ENCODE results near the gene EPS8L3. TPM values are rescaled to one million over a fixed set of nuclear protein-coding genes. Genes with fewer than 3 reads are reported as not detected.

The EPS8L3 gene
- total and polyA plus RNA-seq, 9 of the 15 experiments (the other 6 are each of a cell fraction or from before 2014, with no cell fraction given), result 0.09 to 0.42 (median 0.14) TPM; not detected in 5

DNA sequence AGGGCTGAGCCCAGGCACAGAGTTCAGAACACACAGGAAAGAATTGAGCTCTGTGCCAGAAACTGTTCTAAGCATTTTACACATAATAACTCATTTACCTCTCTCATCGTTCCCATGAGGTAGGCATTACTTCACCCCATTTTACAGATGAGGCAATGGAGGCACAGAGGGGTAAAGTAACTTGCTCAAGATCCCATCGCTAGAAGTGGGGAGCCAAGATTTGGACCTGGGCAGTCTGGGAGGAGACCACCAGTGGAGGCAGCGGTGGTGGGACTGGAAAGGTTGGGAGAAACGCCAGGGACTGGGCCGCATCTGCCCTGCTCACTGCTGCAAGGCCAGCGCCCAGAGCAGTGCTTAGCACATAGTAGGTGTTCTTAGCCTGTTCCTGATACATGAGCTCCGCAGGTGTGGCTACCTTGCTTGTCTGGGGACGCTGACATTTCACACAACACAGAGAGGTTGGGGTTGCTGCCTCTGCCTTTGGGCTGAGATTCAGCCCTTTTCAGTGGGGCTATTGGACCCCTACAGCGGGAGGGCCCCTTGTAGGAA, 27.8 kb upstream of the EPS8L3 start (continued):
- TF ChIP-seq RCOR1 (IDR thresholded peaks at IDR 0.05; ENCODE audit: borderline replicate concordance in 1 of 2, low read depth in 2 of 2, low read length in 2 of 2), result 0 out of 4 replicates have a peak, but pooled peaks of 1 of the 2 experiments have one; percentile 23
- no peak for TF ChIP-seq IRF9 (tag; IDR thresholded peaks at IDR 0.05)

DNA sequence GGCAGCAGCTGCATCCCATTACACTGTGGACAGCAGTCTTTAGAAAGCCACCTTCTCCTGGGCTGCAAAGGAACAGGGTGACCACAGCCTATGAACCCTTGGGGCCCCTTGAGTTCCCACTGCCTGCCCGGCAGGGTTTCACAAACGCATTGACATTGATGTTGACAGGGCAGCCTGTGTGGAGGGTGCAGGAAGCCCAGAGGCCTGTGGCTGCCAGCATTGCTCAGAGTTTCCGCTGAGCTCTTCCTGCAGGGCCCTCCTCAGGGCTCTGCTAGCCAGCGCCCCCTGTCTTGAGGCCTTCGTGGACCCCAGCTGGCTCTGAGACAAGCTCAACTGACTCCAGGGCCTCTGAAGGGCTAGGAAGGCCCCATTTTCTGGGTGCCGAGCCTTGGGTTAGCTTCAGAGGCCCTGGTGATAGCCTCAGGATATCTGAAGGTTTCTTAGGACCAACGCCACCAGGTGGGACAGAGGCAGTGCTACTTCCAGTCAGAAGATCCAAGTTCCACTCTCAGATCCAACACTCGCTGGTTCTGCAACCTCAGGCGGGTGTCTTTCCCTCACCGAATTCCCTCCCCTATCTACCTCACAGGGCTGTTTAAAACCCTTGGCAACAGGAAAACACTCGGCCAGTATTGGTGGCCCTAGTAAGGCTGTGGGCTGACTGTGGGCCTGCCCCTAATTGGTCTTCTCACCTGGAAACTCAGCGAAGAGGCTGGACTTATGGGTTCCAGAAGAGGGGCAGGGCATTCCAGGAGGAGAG, 27.2 kb upstream of the EPS8L3 start:
- DNase-seq (ENCODE audit: extremely low read depth in 1 of 4, low spot score in 3 of 4) (peak; percentile 66 to 80 (median 74)), ATAC-seq (peak; percentile 62), FAIRE-seq (peak; percentile 51)
- no peak overlapping the region for H3K4me3 ChIP-seq
- 59% methylated on average over 12 of the region's 12 CpGs for WGBS (ENCODE audit: insufficient coverage, low coverage, missing lambda C conversion rate)
- in situ Hi-C loops (cut with MboI) (no loop called here), intact Hi-C loops (cut with micrococcal nuclease) (loop anchor here (5.0 kb wide), 1 partner anchor 126 kb away; no protein-coding TSS in a partner anchor)
- no peaks in the 10 kb centered on the region for H3K9me3 ChIP-seq (replicated peaks; ENCODE audit: control insufficient read depth, insufficient read depth, low read depth, low read length)
- H3K4me1 ChIP-seq (replicated peaks in 1 of 2; ENCODE audit: control insufficient read depth in 2 of 2, insufficient read depth in 2 of 2, low read length in 2 of 2), result peaks cover 65 to 66% of the 10 kb centered on the region in 2 experiments
- peak overlapping the region; percentile 80 for H2AFZ ChIP-seq (ENCODE audit: low read depth, low read length)
- H3K27ac ChIP-seq (ENCODE audit: extremely low read depth, low read depth, low read length), result peak overlapping the region; percentile 26; the same call in 2 of the 3 replicates
- H3K79me2 ChIP-seq (ENCODE audit: control insufficient read depth, insufficient read depth, low read length), result no peaks in the 10 kb centered on the region
- H3K4me2 ChIP-seq (ENCODE audit: insufficient read depth, low read length), result no peak overlapping the region
- H3K9me1 ChIP-seq (ENCODE audit: control insufficient read depth, insufficient read depth, low read length), result no peaks in the 10 kb centered on the region
- H3K9ac ChIP-seq (ENCODE audit: insufficient read depth in 1 of 2, low read depth in 2 of 2, low read length in 2 of 2), result peak overlapping the region; percentile 20 to 64
- ChIA-PET CTCF (ENCODE audit: low intra/inter-chr PET ratio) (interaction anchor here (0.6 to 1.3 kb wide), 4 partner anchors 128 to 193 kb away, joined by 3 to 4 read pairs (median 4); partner anchors contain the start of gene AHCYL1), POLR2A (interaction anchor here (0.5 to 1.7 kb wide), 11 partner anchors 9 to 270 kb away, joined by 3 to 8 read pairs (median 3); partner anchors contain the start of genes AHCYL1 and STRIP1)
- no TSS peak for BruUV-seq (replicated peaks)
- H3K27me3 ChIP-seq (ENCODE audit: control insufficient read depth in 2 of 2, insufficient read depth in 2 of 2, low read length in 2 of 2), result no peaks in the 10 kb centered on the region
- H4K20me1 ChIP-seq (replicated peaks; ENCODE audit: control insufficient read depth, insufficient read depth, low read length), result no peaks in the 10 kb centered on the region
- no peaks in the 10 kb centered on the region for H3K36me3 ChIP-seq (ENCODE audit: control insufficient read depth, insufficient read depth, low read length)
- peak; percentile 85 for TF ChIP-seq JUND (IDR thresholded peaks at IDR 0.05; ENCODE audit: borderline replicate concordance, low read depth, low read length)
- peak; percentile 80; the same call in 2 of the 3 replicates for TF ChIP-seq JUND (tag; IDR thresholded peaks at IDR 0.05; ENCODE audit: borderline replicate concordance, low read depth, low read length)
- peak; percentile 2 to 5; a peak in 1 of 4 replicates for TF ChIP-seq SRF (CRISPR knock-in tag; IDR thresholded peaks at IDR 0.05)
- TF ChIP-seq DMBX1 (CRISPR knock-in tag; IDR thresholded peaks at IDR 0.05; ENCODE audit: borderline replicate concordance), result peak; percentile 72; the same call in 1 of the 2 replicates
- TF ChIP-seq ID3 (CRISPR knock-in tag; IDR thresholded peaks at IDR 0.05), result no peak
- TF ChIP-seq ID3 (tag; IDR thresholded peaks at IDR 0.05), result peak; percentile 77; the same call in 1 of the 2 replicates
- no peak for TF ChIP-seq ZNF280A (IDR thresholded peaks at IDR 0.05; ENCODE audit: low read depth, partially characterized antibody)
- TF ChIP-seq GATA2 (CRISPR knock-in tag; IDR thresholded peaks at IDR 0.05), result no peak
- TF ChIP-seq DEAF1 (CRISPR knock-in tag; IDR thresholded peaks at IDR 0.05), result peak; percentile 45; the same call in 1 of the 2 replicates
- TF ChIP-seq TEAD1 (CRISPR knock-in tag; IDR thresholded peaks at IDR 0.05), result 0 out of 4 replicates have a peak, but pooled peaks of 1 of the 2 experiments have one; percentile 38
- no peak for TF ChIP-seq ZNF253 (CRISPR knock-in tag; conservative IDR thresholded peaks at IDR 0.05)
